WTC11 (cell line): ENCODE measurements around the gene TCEANC2.

ENCODE experiments used
- ATF2 ChIP-seq: sonication (generic); formaldehyde crosslinking; IDR thresholded peaks from 2 replicates; pipeline ENCODE4 v1.8.1; 2022; ENCODE audit warnings: low read depth, missing genetic modification reagents, borderline replicate concordance
- ATF3 ChIP-seq: sonication (generic); formaldehyde crosslinking; conservative IDR thresholded peaks from 2 replicates; pipeline ENCODE4 v1.8.1; 2022; ENCODE audit warnings: mild to moderate bottlenecking, missing genetic modification reagents
- CBFB ChIP-seq: sonication (generic); formaldehyde crosslinking; IDR thresholded peaks from 2 replicates; pipeline ENCODE4 v1.8.1; 2022; ENCODE audit warnings: mild to moderate bottlenecking, low read depth, missing genetic modification reagents
- CDX4 ChIP-seq: fragments of 250-450 bp; sonication (Bioruptor Pico); IDR thresholded peaks from 2 replicates; pipeline ENCODE4 v1.9.0; 2021; ENCODE audit warnings: moderate library complexity, mild to moderate bottlenecking, inconsistent platforms, borderline replicate concordance
- CTCF ChIP-seq: fragments of 200-600 bp; IDR thresholded peaks from 2 replicates; pipeline ENCODE4 v1.8.0; 2022; ENCODE audit warnings: antibody characterized with exemption
- ETV6 ChIP-seq: sonication (generic); formaldehyde crosslinking; IDR thresholded peaks from 2 replicates; pipeline ENCODE4 v1.8.1; 2022; ENCODE audit warnings: mild to moderate bottlenecking, missing genetic modification reagents
- MAX ChIP-seq: sonication (generic); formaldehyde crosslinking; IDR thresholded peaks from 2 replicates; pipeline ENCODE4 v1.8.0; 2022; ENCODE audit warnings: mild to moderate bottlenecking, missing genetic modification reagents
- MLX ChIP-seq: sonication (generic); formaldehyde crosslinking; IDR thresholded peaks from 2 replicates; pipeline ENCODE4 v1.8.1; 2023; ENCODE audit warnings: mild to moderate bottlenecking, missing genetic modification reagents, moderate library complexity
- SMAD3 ChIP-seq: sonication (generic); formaldehyde crosslinking; IDR thresholded peaks from 2 replicates; pipeline ENCODE4 v1.8.0; 2022; ENCODE audit warnings: missing genetic modification reagents, mild to moderate bottlenecking, borderline replicate concordance
- SP1 ChIP-seq: sonication (generic); formaldehyde crosslinking; conservative IDR thresholded peaks from 2 replicates; pipeline ENCODE4 v1.8.1; 2022; ENCODE audit warnings: missing genetic modification reagents
- TEAD4 ChIP-seq: sonication (generic); formaldehyde crosslinking; IDR thresholded peaks from 2 replicates; pipeline ENCODE4 v1.8.0; 2022; ENCODE audit warnings: mild to moderate bottlenecking, missing genetic modification reagents
- ZBTB43 ChIP-seq: sonication (generic); formaldehyde crosslinking; IDR thresholded peaks from 2 replicates; pipeline ENCODE4 v1.8.1; 2023; ENCODE audit warnings: mild to moderate bottlenecking, missing genetic modification reagents
- ZNF512 ChIP-seq: sonication (generic); formaldehyde crosslinking; IDR thresholded peaks from 2 replicates; pipeline ENCODE4 v1.8.1; 2022; ENCODE audit warnings: missing genetic modification reagents, borderline replicate concordance

- TF ChIP-seq MLX (no peak), CTCF (no peak), ATF3 (CRISPR knock-in tag) (no peak), ATF2 (CRISPR knock-in tag) (no peak), ETV6 (CRISPR knock-in tag) (no peak), CDX4 (CRISPR knock-in tag) (no peak), TEAD4 (CRISPR knock-in tag) (no peak), SMAD3 (CRISPR knock-in tag) (no peak), SP1 (CRISPR knock-in tag) (no peak), CBFB (no peak), MAX (CRISPR knock-in tag) (no peak), ZBTB43 (CRISPR knock-in tag) (no peak), ZNF512 (no peak)
These were observed 47.1 kb downstream of the TCEANC2 start for GRCh38 chr1:54100500-54100899.
